ENCODE data around the gene TAL2. TPM values are rescaled to one million over a fixed set of nuclear protein-coding genes. Genes with fewer than 3 reads are reported as not detected.
A peak's percentile ranks its signal among the peaks of the same experiment; 100 is the strongest.

The TAL2 gene
- total RNA-seq, 1 donor from 2014 or later, result not detected

DNA sequence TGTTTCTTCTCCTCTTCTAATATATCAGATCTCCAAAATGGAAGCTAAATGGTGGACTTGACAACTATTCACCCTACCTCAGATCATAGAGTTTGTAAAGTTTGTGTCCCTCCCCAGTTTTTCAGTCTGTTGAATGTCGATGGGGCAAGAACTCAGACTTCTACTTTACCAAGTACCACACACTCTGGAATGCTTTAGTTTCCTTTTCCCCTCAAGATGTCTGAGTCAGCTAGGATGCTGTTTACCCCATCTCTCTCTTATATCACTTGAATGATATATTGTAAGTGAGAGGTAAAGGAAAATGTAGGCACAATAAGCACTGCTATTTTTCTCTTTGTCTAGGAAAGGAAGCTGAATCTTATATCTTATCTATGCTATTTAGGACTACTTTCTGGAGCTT lies 25.9 kb upstream of the TAL2 start:
- TF ChIP-seq CTCF (IDR thresholded peaks at IDR 0.05), result no peak
- DNase-seq (ENCODE audit: low spot score in 2 of 2), result no peak
- peaks cover 13 to 37% of the 10 kb centered on the region in 2 donors for H3K36me3 ChIP-seq
- no peaks in the 10 kb centered on the region for H3K27me3 ChIP-seq
- H3K4me1 ChIP-seq, result no peaks in the 10 kb centered on the region
- no peak overlapping the region for H3K27ac ChIP-seq
- no peaks in the 10 kb centered on the region for H3K9me3 ChIP-seq
- intact Hi-C loops (cut with DNase I), result no loop called here
- H3K4me3 ChIP-seq, result no peak overlapping the region

DNA sequence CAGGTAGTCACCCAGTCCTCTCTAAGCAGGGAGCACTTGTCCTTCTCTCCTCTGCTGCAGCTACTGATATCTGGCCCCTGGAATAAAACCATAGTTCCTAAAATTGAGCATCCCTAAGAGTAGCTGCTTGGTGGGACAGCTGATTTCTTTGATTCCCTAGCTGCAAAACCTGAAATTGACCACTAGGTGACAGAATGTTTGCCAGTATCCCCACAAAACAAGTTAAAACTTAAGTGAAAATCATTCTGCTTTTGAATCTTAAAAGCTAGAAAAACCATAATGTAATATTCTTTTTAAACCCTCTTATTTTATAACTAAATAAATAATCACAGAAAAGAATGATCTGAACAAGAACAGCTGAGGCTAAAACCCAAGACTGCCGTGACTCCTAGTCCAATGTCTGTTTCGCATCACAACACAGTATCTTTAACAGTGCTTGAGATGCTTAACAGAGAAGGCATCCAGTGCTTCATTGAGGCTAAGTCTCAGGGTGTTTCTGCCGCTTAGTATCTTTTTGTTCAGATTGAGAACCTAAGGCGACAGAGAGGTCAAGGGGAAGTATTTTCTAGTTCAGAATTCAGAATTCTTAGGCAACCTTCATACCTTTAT lies 24.4 kb upstream of the TAL2 start:
- Histone ChIP-seq H3K4me1 (no peaks in the 10 kb centered on the region), H3K27ac (no peak overlapping the region), H3K27me3 (no peaks in the 10 kb centered on the region), H3K9me3 (no peaks in the 10 kb centered on the region), H3K36me3 (peaks cover 13 to 39% of the 10 kb centered on the region in 2 donors), H3K4me3 (no peak overlapping the region)
- TF ChIP-seq CTCF (IDR thresholded peaks at IDR 0.05), result peak in 1 of 3 experiments; percentile 15
- DNase-seq (ENCODE audit: low spot score in 2 of 2), result no peak
- intact Hi-C loops (cut with DNase I), result no loop called here

GRCh38 chr9:105639936-105640335 lies 22.3 kb upstream of the TAL2 start:
- H3K4me3 ChIP-seq, result no peak overlapping the region
- intact Hi-C loops (cut with DNase I), result no loop called here
- TF ChIP-seq CTCF (IDR thresholded peaks at IDR 0.05), result no peak
- DNase-seq (ENCODE audit: low spot score in 2 of 2), result no peak
- H3K4me1 ChIP-seq, result no peaks in the 10 kb centered on the region
- H3K27me3 ChIP-seq, result no peaks in the 10 kb centered on the region
- H3K27ac ChIP-seq, result no peak overlapping the region
- H3K36me3 ChIP-seq, result peaks cover 13 to 30% of the 10 kb centered on the region in 2 donors
- H3K9me3 ChIP-seq, result no peaks in the 10 kb centered on the region

- no peak for DNase-seq (ENCODE audit: low spot score in 2 of 2)
- Histone ChIP-seq H3K27me3 (no peaks in the 10 kb centered on the region), H3K36me3 (peaks cover 4 to 14% of the 10 kb centered on the region in 2 donors), H3K9me3 (no peaks in the 10 kb centered on the region), H3K4me1 (no peaks in the 10 kb centered on the region), H3K4me3 (no peak overlapping the region), H3K27ac (no peak overlapping the region)
- intact Hi-C loops (cut with DNase I), result no loop called here
- TF ChIP-seq CTCF (IDR thresholded peaks at IDR 0.05), result no peak
Measured at GRCh38 chr9:105643795-105644194, 18.5 kb upstream of the TAL2 start.

DNA sequence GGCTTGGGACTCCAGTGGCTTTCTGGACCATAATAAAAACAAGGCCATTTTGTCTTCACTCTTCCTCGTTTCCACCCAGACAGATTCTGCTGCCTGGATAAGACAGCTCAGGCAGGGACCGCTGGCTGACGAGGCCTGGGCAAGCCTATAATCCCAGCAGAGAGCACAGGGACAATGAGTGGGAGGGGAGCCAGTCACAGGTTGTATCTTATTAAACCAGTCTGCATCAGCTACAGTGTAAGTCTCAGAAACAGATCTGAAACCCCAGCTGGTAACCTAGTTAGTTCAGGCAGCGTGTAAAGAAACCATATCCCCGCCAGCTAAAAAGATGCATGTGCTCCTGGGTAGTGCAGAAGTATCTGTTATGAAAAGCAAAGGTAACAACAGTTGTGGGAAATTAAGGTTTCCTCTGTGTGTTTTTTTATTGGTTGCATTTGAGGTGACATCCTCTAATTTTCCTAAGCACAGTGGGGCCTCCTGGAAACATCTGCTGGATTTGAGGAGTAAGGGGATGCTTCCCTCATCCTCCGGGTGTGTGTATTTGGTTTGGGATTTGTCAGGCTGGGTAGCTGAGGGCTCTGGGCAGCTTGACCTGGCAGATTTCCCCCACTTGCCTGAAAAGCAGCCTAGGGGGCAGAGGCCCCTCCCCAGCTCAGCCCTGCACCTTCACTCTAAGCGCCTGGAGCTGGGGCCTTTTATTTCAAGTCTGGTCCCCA lies 15.2 kb upstream of the TAL2 start:
- Histone ChIP-seq H3K4me3 (no peak overlapping the region), H3K4me1 (no peaks in the 10 kb centered on the region), H3K9me3 (no peaks in the 10 kb centered on the region), H3K27ac (no peak overlapping the region), H3K27me3 (no peaks in the 10 kb centered on the region), H3K36me3 (no peaks in the 10 kb centered on the region)
- DNase-seq (ENCODE audit: low spot score in 2 of 2), result no peak
- intact Hi-C loops (cut with DNase I), result no loop called here
- TF ChIP-seq CTCF (IDR thresholded peaks at IDR 0.05), result no peak
